Measurements from ENCODE around the gene LACRT. TPM values are rescaled to one million over a fixed set of nuclear protein-coding genes. Genes with fewer than 3 reads are reported as not detected.

The LACRT gene
- polyA plus RNA-seq, 1 of the 3 experiments (the other 2 are of a cell fraction), result not detected

- ChIA-PET CTCF (interaction anchor here (0.7 kb wide), 1 partner anchor 469 kb away, joined by 3 read pairs; no protein-coding TSS in a partner anchor), POLR2A (no interaction called here)
- H3K36me3 ChIP-seq (replicated peaks in 1 of 2; ENCODE audit: control insufficient read depth in 1 of 2, insufficient read depth in 2 of 2, low read length in 1 of 2), result no peaks in the 10 kb centered on the region
- H3K4me2 ChIP-seq, result no peak overlapping the region
- H3F3A ChIP-seq (replicated peaks; ENCODE audit: insufficient read depth), result no peaks in the 10 kb centered on the region
- no peak for TF ChIP-seq MXI1 (IDR thresholded peaks at IDR 0.05; ENCODE audit: low read depth, low read length)
- no peak for TF ChIP-seq TEAD4 (IDR thresholded peaks at IDR 0.05; ENCODE audit: borderline replicate concordance, insufficient read depth)
- TF ChIP-seq FOXM1 (IDR thresholded peaks at IDR 0.05; ENCODE audit: low read depth), result no peak
- no peak for TF ChIP-seq RXRA (IDR thresholded peaks at IDR 0.05; ENCODE audit: borderline replicate concordance, low read depth)
- no peak for TF ChIP-seq NRF1 (IDR thresholded peaks at IDR 0.05; ENCODE audit: low read depth, low read length)
- no peak for TF ChIP-seq ELF1 (IDR thresholded peaks at IDR 0.05)
- TF ChIP-seq RCOR1 (IDR thresholded peaks at IDR 0.05; ENCODE audit: low read length), result no peak
- no peak for TF ChIP-seq RAD21 (IDR thresholded peaks at IDR 0.05; ENCODE audit: low read length)
- H4K20me1 ChIP-seq (ENCODE audit: insufficient read depth), result no peaks in the 10 kb centered on the region
- no peak overlapping the region for H3K4me3 ChIP-seq (ENCODE audit: low read depth in 2 of 2, low read length in 1 of 2)
- H3K27me3 ChIP-seq (ENCODE audit: insufficient read depth), result peaks cover 49% of the 10 kb centered on the region; the same call in 1 of the 2 replicates
- 10% methylated on average over 5 of the region's 5 CpGs for whole genome bisulfite sequencing (ENCODE audit: low lambda C conversion rate)
- H3K9me2 ChIP-seq, result no peaks in the 10 kb centered on the region
- DNase-seq, result no peak
- H3K4me1 ChIP-seq (ENCODE audit: control insufficient read depth in 1 of 2, insufficient read depth in 2 of 2, low read depth in 1 of 2, low read length in 1 of 2), result no peaks in the 10 kb centered on the region; a peak in 1 of 4 replicates
- no peak overlapping the region for H3K9ac ChIP-seq
- no peaks in the 10 kb centered on the region for H3K79me2 ChIP-seq (ENCODE audit: insufficient read depth)
- no peak overlapping the region for H2AFZ ChIP-seq (ENCODE audit: low read depth)
- H3K9me3 ChIP-seq, result no peaks in the 10 kb centered on the region
- H3K27ac ChIP-seq (ENCODE audit: low read depth in 2 of 2, low read length in 1 of 2), result no peak overlapping the region
Measured at GRCh38 chr12:54598970-54599369, 35.7 kb downstream of the LACRT start.

- DNase-seq, result peak; percentile 61
- Histone ChIP-seq H3K9me3 (no peaks in the 10 kb centered on the region), H3K27me3 (ENCODE audit: insufficient read depth) (peaks cover 67% of the 10 kb centered on the region; the same call in 1 of the 2 replicates), H3K4me2 (no peak overlapping the region), H4K20me1 (ENCODE audit: insufficient read depth) (no peaks in the 10 kb centered on the region), H3K4me1 (ENCODE audit: control insufficient read depth in 1 of 2, insufficient read depth in 2 of 2, low read depth in 1 of 2, low read length in 1 of 2) (no peaks in the 10 kb centered on the region), H2AFZ (ENCODE audit: low read depth) (no peak overlapping the region), H3K9me2 (no peaks in the 10 kb centered on the region), H3K9ac (no peak overlapping the region), H3K79me2 (ENCODE audit: insufficient read depth) (no peaks in the 10 kb centered on the region), H3K4me3 (ENCODE audit: low read depth in 2 of 2, low read length in 1 of 2) (no peak overlapping the region), H3F3A (replicated peaks; ENCODE audit: insufficient read depth) (no peaks in the 10 kb centered on the region), H3K27ac (ENCODE audit: low read depth in 2 of 2, low read length in 1 of 2) (no peak overlapping the region), H3K36me3 (replicated peaks in 1 of 2; ENCODE audit: control insufficient read depth in 1 of 2, insufficient read depth in 2 of 2, low read length in 1 of 2) (no peaks in the 10 kb centered on the region)
- peak; percentile 32; the same call in 1 of the 2 replicates for TF ChIP-seq RAD21 (IDR thresholded peaks at IDR 0.05; ENCODE audit: low read length)
- no peak for TF ChIP-seq NRF1 (IDR thresholded peaks at IDR 0.05; ENCODE audit: low read depth, low read length)
- peak; percentile 85 for TF ChIP-seq CTCF (IDR thresholded peaks at IDR 0.05)
- CTCF ChIA-PET, result interaction anchor here (0.7 to 2.3 kb wide), 27 partner anchors 9 to 608 kb away, joined by 3 to 28 read pairs (median 4); no protein-coding TSS in a partner anchor
- POLR2A ChIA-PET, result no interaction called here
- WGBS (ENCODE audit: low lambda C conversion rate), result 2% methylated on average over 3 of the region's 3 CpGs
Measured at GRCh38 chr12:54596526-54596946, 38.2 kb downstream of the LACRT start.

GRCh38 chr12:54595471-54595870 lies 39.2 kb downstream of the LACRT start:
- no peaks in the 10 kb centered on the region for H3K36me3 ChIP-seq (replicated peaks in 1 of 2; ENCODE audit: control insufficient read depth in 1 of 2, insufficient read depth in 2 of 2, low read length in 1 of 2)
- no peaks in the 10 kb centered on the region for H3F3A ChIP-seq (replicated peaks; ENCODE audit: insufficient read depth)
- H3K9me3 ChIP-seq, result no peaks in the 10 kb centered on the region
- POLR2A ChIA-PET, result no interaction called here
- H3K4me1 ChIP-seq (ENCODE audit: control insufficient read depth in 1 of 2, insufficient read depth in 2 of 2, low read depth in 1 of 2, low read length in 1 of 2), result no peaks in the 10 kb centered on the region
- no peak overlapping the region for H2AFZ ChIP-seq (ENCODE audit: low read depth)
- WGBS (ENCODE audit: low lambda C conversion rate), result 0% methylated on average over 3 of the region's 3 CpGs
- no peak for DNase-seq
- H3K9me2 ChIP-seq, result no peaks in the 10 kb centered on the region
- H3K27me3 ChIP-seq (ENCODE audit: insufficient read depth), result peaks cover 62% of the 10 kb centered on the region; the same call in 1 of the 2 replicates
- no peak overlapping the region for H3K9ac ChIP-seq
- H3K4me2 ChIP-seq, result no peak overlapping the region
- no peak overlapping the region for H3K27ac ChIP-seq (ENCODE audit: low read depth in 2 of 2, low read length in 1 of 2)
- no peaks in the 10 kb centered on the region for H4K20me1 ChIP-seq (ENCODE audit: insufficient read depth)
- H3K4me3 ChIP-seq (ENCODE audit: low read depth in 2 of 2, low read length in 1 of 2), result no peak overlapping the region
- no peaks in the 10 kb centered on the region for H3K79me2 ChIP-seq (ENCODE audit: insufficient read depth)
- CTCF ChIA-PET, result interaction anchor here (0.9 to 2.3 kb wide), 11 partner anchors 9 to 362 kb away, joined by 3 to 28 read pairs (median 5); no protein-coding TSS in a partner anchor
- no peak for TF ChIP-seq EZH2phosphoT487 (IDR thresholded peaks at IDR 0.05; ENCODE audit: borderline replicate concordance, low read depth)
- no peak for TF ChIP-seq ELF1 (IDR thresholded peaks at IDR 0.05)
- no peak for TF ChIP-seq MAX (IDR thresholded peaks at IDR 0.05; ENCODE audit: low read depth)
- no peak for TF ChIP-seq SIN3A (IDR thresholded peaks at IDR 0.05; ENCODE audit: borderline replicate concordance, low read depth, low read length)
- TF ChIP-seq FOSL2 (IDR thresholded peaks at IDR 0.05; ENCODE audit: borderline replicate concordance, low read depth), result no peak
- no peak for TF ChIP-seq MXI1 (IDR thresholded peaks at IDR 0.05; ENCODE audit: low read depth, low read length)
- no peak for TF ChIP-seq NRF1 (IDR thresholded peaks at IDR 0.05; ENCODE audit: low read depth, low read length)
- TF ChIP-seq RXRA (IDR thresholded peaks at IDR 0.05; ENCODE audit: borderline replicate concordance, low read depth), result no peak
- TF ChIP-seq GABPA (IDR thresholded peaks at IDR 0.05; ENCODE audit: low read depth), result no peak
- TF ChIP-seq FOXM1 (IDR thresholded peaks at IDR 0.05; ENCODE audit: low read depth), result no peak
- no peak for TF ChIP-seq CTCF (IDR thresholded peaks at IDR 0.05)

Measured in SK-N-SH (cell line).